ENCODE measurements around the gene HOXA7.

HOXA7 gene

GRCh38 chr7:27189997-27190748 lies 33.7 kb upstream of the HOXA7 start:
- no peak for DNase-seq (ENCODE audit: extremely low read depth, insufficient read length)
- no peak for TF ChIP-seq CTCF (IDR thresholded peaks at IDR 0.05; ENCODE audit: insufficient read depth, low read length, poor library complexity, severe bottlenecking)
- no peaks in the 10 kb centered on the region for H3K36me3 ChIP-seq (ENCODE audit: control insufficient read depth, insufficient read depth, low read length)
- no peak overlapping the region for H3K4me3 ChIP-seq (replicated peaks; ENCODE audit: low read depth, low read length)
- H3K27me3 ChIP-seq (replicated peaks; ENCODE audit: control insufficient read depth, insufficient read depth, low read length) = peaks cover 14% of the 10 kb centered on the region

- TF ChIP-seq CTCF (IDR thresholded peaks at IDR 0.05; ENCODE audit: insufficient read depth, low read length, poor library complexity, severe bottlenecking) = no peak
- DNase-seq (ENCODE audit: extremely low read depth, insufficient read length) = no peak
- peaks cover 14% of the 10 kb centered on the region for H3K27me3 ChIP-seq (replicated peaks; ENCODE audit: control insufficient read depth, insufficient read depth, low read length)
- H3K36me3 ChIP-seq (ENCODE audit: control insufficient read depth, insufficient read depth, low read length) = no peaks in the 10 kb centered on the region
- no peak overlapping the region for H3K4me3 ChIP-seq (replicated peaks; ENCODE audit: low read depth, low read length)
These were observed 33.0 kb upstream of the HOXA7 start for GRCh38 chr7:27189295-27189996.

- Histone ChIP-seq H3K27me3 (replicated peaks; ENCODE audit: control insufficient read depth, insufficient read depth, low read length) (peaks cover 11% of the 10 kb centered on the region), H3K4me3 (replicated peaks; ENCODE audit: low read depth, low read length) (no peak overlapping the region), H3K36me3 (ENCODE audit: control insufficient read depth, insufficient read depth, low read length) (no peaks in the 10 kb centered on the region)
- DNase-seq (ENCODE audit: extremely low read depth, insufficient read length) = no peak
- TF ChIP-seq CTCF (IDR thresholded peaks at IDR 0.05; ENCODE audit: insufficient read depth, low read length, poor library complexity, severe bottlenecking) = no peak
These were observed 32.2 kb upstream of the HOXA7 start for GRCh38 chr7:27188386-27189294.

GRCh38 chr7:27187475-27188385 lies 31.3 kb upstream of the HOXA7 start:
- H3K36me3 ChIP-seq (ENCODE audit: control insufficient read depth, insufficient read depth, low read length) = no peaks in the 10 kb centered on the region
- no peak overlapping the region for H3K4me3 ChIP-seq (replicated peaks; ENCODE audit: low read depth, low read length)
- DNase-seq (ENCODE audit: extremely low read depth, insufficient read length) = no peak
- peaks cover 13% of the 10 kb centered on the region for H3K27me3 ChIP-seq (replicated peaks; ENCODE audit: control insufficient read depth, insufficient read depth, low read length)
- no peak for TF ChIP-seq CTCF (IDR thresholded peaks at IDR 0.05; ENCODE audit: insufficient read depth, low read length, poor library complexity, severe bottlenecking)
